GM10266 (cell line): ENCODE results near the gene PDE1C.
"Not testable (repeated sequence)": the region's sequence is repeated elsewhere in the genome, so short reads cannot be mapped to it uniquely, and the experiment has no call there.

Experiments used
- DNase-seq: peaks from one replicate; pipeline ENCODE4 v3.0.0; 2012; ENCODE audit errors: extremely low spot score
- TF ChIP-seq, protein P1 (sequence below): IDR thresholded peaks from 2 replicates; pipeline ENCODE4 v1.5.1; 2012; ENCODE audit warnings: mild to moderate bottlenecking, low read depth; ENCODE audit not compliant: control insufficient read depth, insufficient read depth; ENCODE audit errors: missing control alignments

Gene PDE1C

DNA sequence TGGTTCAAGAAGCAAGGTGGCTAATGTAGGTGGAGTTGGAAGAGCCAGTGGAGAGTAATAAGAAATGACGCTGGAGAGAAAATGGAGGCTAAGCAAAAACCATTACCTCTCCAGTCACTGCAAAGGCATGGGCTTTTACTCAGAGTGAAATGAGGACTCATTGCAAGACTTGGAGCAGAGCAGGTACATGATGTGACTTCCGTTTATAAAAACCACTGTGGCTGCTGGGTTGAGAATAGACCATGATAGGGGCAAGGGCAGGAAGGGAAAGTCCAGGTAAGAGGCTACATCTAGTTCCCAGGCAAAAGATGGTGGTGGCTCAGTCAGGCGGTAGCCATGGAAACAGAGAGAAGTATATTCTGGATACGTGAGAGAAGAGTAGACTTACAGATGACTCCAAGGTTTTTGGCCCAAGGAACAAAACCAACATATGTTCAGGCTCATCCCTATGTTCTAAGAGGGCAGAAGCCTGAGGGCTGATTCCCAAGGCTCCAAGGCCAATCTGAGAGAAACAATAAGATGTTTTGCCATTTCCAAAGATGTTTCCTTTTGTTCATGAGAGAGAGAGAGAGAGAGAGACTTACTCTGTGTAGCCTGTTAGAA is 21.5 kb upstream of the PDE1C start:
- DNase-seq = no peak
- TF ChIP-seq, protein P1, sequence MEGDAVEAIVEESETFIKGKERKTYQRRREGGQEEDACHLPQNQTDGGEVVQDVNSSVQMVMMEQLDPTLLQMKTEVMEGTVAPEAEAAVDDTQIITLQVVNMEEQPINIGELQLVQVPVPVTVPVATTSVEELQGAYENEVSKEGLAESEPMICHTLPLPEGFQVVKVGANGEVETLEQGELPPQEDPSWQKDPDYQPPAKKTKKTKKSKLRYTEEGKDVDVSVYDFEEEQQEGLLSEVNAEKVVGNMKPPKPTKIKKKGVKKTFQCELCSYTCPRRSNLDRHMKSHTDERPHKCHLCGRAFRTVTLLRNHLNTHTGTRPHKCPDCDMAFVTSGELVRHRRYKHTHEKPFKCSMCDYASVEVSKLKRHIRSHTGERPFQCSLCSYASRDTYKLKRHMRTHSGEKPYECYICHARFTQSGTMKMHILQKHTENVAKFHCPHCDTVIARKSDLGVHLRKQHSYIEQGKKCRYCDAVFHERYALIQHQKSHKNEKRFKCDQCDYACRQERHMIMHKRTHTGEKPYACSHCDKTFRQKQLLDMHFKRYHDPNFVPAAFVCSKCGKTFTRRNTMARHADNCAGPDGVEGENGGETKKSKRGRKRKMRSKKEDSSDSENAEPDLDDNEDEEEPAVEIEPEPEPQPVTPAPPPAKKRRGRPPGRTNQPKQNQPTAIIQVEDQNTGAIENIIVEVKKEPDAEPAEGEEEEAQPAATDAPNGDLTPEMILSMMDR = no peak

DNA sequence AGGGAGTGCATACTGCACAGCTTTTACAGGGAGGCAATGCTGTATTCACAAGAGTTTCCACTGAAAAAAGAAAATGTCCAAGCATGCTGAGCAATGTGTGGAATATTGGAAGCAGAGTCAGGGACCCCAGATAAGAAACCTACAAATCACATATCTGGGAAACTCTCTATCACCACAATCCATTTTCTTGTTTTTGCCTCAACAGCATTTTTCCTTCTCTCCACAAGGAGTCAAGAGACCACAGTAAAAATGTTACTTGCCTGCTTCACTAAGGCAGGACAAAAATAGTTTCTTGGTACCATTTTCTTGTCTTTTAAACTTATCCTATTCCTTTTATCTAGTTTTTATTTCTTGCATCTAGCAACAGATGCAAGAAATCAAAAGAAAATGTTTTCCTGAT is 19.5 kb upstream of the PDE1C start:
- TF ChIP-seq, protein P1 = no peak
- no peak for DNase-seq

DNA sequence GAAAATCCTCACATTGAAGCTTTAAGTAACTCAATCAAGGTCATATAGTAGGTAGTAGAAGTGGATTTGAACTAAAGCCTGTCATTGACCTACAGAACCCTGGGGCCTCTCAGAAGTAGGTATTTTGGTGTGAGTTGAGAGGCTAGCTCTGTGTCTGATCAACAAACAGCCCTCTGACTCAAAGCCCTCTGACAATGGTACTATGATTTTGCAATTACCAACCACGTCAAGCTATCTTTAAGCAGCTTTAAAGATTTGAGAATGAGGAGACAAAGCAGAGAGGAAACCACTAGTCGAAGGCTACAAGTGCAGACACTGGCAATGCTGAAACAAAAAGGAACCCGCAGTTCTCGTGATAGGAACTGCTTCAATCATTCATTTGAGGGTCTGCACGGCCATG is 19.0 kb upstream of the PDE1C start:
- no peak for DNase-seq
- TF ChIP-seq, protein P1 = no peak

DNA sequence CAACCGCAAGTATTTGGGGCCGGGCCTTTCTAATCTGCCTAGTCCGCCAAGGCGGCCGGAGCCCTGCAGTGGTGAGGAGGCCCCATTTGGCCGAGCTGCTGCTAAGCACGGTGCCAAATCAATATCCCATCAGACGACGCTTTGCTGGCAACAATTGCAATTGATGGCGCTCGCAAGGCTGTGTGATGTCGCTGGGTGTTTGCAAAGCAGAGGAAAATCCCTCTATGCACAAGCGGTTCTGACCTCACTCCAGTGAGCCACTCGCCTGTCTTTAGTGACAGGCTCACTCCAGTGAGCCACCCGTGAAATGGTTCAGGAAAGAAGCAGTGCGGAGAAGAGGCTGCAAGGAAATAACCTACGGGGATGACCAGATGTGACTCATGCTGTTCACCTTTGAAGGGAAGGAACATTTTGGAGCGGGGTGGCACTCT is 18.3 kb upstream of the PDE1C start:
- TF ChIP-seq, protein P1 = no peak
- DNase-seq = no peak

DNA sequence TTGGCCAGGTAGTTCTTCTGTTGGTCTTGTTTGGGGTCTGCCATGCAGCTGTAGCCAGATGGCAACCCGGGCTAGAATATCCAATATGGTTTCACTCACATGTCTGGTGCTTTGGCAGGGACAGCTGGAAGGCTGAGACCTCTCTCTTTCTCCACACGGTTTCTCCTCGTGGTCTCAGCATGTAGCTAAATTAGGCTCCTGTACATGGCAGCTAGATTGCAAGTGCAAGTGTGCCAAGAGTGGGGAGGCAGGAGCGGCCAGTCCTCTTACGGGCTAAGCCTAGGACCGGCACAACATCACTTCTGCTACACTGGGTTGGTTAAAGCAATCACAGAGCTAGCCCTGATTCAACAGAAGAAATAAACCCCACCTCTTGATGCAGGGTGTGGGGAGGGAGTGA is 9.3 kb upstream of the PDE1C start:
- TF ChIP-seq, protein P1 = no peak
- no peak for DNase-seq

DNA sequence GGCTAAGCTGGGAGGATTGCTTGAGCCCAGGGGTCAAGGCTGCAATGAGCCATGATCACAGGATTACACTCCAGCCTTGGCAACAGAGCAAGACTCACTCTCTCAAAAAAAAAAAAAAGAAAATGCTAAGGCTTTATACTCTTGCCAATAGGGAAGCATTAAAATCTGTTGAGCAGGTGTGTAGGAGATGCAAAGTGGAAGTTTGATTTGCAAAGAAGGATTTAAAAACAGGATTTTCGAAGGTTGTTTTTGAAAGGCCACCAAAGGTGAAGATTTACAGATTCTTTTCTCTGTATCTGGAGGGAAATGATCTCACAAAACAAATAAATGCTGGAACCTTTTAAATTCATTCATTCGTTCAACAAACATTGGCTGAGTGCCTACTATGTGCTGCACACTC is 8.6 kb upstream of the PDE1C start:
- TF ChIP-seq, protein P1 = no peak
- DNase-seq = no peak

DNA sequence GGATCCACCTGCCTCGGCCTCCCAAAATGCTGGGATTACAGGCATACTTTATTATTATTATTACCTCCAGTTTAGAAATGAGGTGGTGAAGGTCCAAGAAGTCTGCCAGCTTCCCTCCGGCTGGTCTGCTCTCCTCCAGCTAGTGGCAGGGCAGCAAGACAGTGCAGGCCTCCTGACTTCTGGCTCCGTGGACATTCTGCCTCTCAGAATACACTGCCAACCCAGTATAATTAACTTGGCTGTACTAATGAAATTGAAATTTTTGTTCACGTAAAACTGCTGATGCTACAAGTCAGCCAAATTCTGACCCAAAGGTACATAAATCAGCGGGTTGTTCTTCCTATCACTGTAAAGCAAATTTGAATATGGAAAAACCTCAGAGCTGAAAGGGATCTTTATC is 7.6 kb upstream of the PDE1C start:
- DNase-seq = no peak
- TF ChIP-seq, protein P1 = no peak

DNA sequence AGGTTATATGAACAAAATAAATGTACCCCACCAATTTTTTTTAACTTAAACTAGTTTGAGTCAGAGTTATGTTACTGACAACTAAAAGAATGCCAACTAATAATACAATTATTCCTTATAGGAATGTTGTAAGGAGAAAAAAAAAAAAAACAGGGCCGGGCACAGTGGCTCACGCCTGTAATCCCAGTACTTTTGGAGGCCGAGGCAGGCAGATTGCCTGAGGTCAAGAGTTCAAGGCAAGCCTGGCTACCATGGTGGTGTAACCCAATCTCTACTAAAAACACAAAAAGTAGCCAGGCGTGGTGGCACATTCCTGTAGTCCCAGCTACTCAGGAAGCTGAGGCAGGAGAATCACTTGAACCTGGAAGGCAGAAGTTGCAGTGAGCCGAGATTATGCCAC is 6.6 kb upstream of the PDE1C start:
- not testable (repeated sequence) for DNase-seq
